ENCODE data around the gene SEMA3B. TPM values are rescaled to one million over a fixed set of nuclear protein-coding genes. Genes with fewer than 3 reads are reported as not detected.
A peak's percentile ranks its signal among the peaks of the same experiment; 100 is the strongest.
"Not testable (repeated sequence)": the region's sequence is repeated elsewhere in the genome, so short reads cannot be mapped to it uniquely, and the experiment has no call there.

SEMA3B gene
- total and polyA plus RNA-seq, 4 donors: 39.6 to 95.7 (median 61.7) TPM

- DNase-seq (no peak), ATAC-seq (ENCODE audit: insufficient read depth, low FRiP score) (no peak)
- 68 to 88% methylated on average over 10 of the region's 10 CpGs for WGBS, 2 donors
- Histone ChIP-seq H3K36me3 (ENCODE audit: control insufficient read depth in 4 of 4, insufficient read depth in 4 of 4, low read length in 4 of 4) (peaks cover 0 to 1% (median 0%) of the 10 kb centered on the region in 4 donors), H3K9me3 (ENCODE audit: control insufficient read depth in 4 of 4, insufficient read depth in 3 of 4, low read length in 3 of 4) (no peaks in the 10 kb centered on the region), H3K27ac (ENCODE audit: low read depth in 1 of 2, low read length in 1 of 2) (peak overlapping the region in 1 of 2 donors; percentile 0), H3K4me1 (ENCODE audit: control insufficient read depth in 5 of 5, insufficient read depth in 5 of 5, low read length in 5 of 5) (peaks cover 0 to 47% (median 26%) of the 10 kb centered on the region in 5 donors), H3K9ac (ENCODE audit: insufficient read depth in 1 of 2, low read length in 2 of 2) (no peak overlapping the region), H3K4me3 (no peak overlapping the region), H3K27me3 (ENCODE audit: control insufficient read depth in 3 of 3, insufficient read depth in 3 of 3, low read length in 2 of 3) (peaks cover 0 to 27% (median 21%) of the 10 kb centered on the region in 3 donors)
- TF ChIP-seq, protein P1, sequence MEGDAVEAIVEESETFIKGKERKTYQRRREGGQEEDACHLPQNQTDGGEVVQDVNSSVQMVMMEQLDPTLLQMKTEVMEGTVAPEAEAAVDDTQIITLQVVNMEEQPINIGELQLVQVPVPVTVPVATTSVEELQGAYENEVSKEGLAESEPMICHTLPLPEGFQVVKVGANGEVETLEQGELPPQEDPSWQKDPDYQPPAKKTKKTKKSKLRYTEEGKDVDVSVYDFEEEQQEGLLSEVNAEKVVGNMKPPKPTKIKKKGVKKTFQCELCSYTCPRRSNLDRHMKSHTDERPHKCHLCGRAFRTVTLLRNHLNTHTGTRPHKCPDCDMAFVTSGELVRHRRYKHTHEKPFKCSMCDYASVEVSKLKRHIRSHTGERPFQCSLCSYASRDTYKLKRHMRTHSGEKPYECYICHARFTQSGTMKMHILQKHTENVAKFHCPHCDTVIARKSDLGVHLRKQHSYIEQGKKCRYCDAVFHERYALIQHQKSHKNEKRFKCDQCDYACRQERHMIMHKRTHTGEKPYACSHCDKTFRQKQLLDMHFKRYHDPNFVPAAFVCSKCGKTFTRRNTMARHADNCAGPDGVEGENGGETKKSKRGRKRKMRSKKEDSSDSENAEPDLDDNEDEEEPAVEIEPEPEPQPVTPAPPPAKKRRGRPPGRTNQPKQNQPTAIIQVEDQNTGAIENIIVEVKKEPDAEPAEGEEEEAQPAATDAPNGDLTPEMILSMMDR (IDR thresholded peaks at IDR 0.05; ENCODE audit: control extremely low read depth, extremely low read depth): no peak
Observed at GRCh38 chr3:50271314-50271936, 2.5 kb downstream of the SEMA3B start.

DNA sequence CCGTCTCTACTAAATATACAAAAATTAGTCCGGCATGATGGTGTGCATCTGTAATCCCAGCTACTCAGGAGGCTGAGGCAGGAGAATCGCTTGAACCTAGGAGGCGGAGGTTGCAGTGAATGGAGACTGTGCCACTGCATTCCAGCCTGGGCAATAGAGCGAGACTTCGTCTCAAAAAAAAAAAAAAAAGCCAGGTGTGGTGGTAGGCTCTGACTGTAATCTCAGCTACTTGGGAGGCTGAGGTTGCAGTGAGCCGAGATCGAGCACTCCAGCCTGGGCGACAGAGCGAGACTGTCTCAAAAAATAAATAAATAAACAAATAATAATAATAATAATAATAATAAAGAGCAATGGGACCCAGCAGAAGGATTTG lies 3.6 kb downstream of the SEMA3B start:
- ATAC-seq (ENCODE audit: insufficient read depth, low FRiP score): not testable (repeated sequence)

DNA sequence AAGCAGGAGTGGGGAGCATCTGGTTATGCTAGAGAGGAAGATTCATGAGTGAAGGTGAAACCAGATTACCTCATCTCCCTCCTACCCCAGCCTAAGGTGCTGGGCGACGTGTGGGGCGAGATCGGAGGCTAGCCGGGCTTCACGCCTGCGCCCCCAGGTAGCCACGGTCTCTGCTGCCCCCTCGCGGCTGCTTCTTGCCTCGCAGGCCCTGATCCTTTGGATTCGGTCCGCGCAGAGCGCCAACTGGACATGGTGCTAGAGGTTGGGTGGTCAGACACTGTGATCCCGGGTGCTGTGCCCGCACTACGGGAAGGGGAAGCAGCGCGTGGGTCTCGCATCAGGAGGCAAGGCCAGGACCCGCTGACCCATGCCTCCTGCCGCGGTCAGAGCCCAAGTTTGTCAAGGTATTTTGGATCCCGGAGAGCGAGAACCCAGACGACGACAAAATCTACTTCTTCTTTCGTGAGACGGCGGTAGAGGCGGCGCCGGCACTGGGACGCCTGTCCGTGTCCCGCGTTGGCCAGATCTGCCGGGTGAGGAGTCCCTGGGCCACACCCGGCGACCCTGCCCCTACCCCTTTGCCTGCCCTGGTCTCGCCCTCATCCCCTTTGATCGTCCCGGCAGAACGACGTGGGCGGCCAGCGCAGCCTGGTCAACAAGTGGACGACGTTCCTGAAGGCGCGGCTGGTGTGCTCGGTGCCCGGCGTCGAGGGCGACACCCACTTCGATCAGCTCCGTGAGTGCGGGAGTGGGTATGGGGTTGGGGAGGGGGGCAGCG lies 4.2 kb downstream of the SEMA3B start:
- ATAC-seq (ENCODE audit: insufficient read depth, low FRiP score): peak; percentile 71
- peaks cover 0 to 32% (median 21%) of the 10 kb centered on the region in 5 donors for H3K4me1 ChIP-seq (ENCODE audit: control insufficient read depth in 5 of 5, insufficient read depth in 5 of 5, low read length in 5 of 5)
- H3K9ac ChIP-seq (ENCODE audit: insufficient read depth in 1 of 2, low read length in 2 of 2): no peak overlapping the region

More for the DNA sequence above, 3.6 kb downstream of the SEMA3B start:
- peaks cover 0 to 32% (median 22%) of the 10 kb centered on the region in 3 donors for H3K27me3 ChIP-seq (ENCODE audit: control insufficient read depth in 3 of 3, insufficient read depth in 3 of 3, low read length in 2 of 3)
- WGBS, 2 donors: 74 to 75% methylated on average over 10 of the region's 10 CpGs
- H3K36me3 ChIP-seq (ENCODE audit: control insufficient read depth in 4 of 4, insufficient read depth in 4 of 4, low read length in 4 of 4); H3K9me3 ChIP-seq (ENCODE audit: control insufficient read depth in 4 of 4, insufficient read depth in 3 of 4, low read length in 3 of 4); H3K27ac ChIP-seq (ENCODE audit: low read depth in 1 of 2, low read length in 1 of 2); H3K4me3 ChIP-seq; DNase-seq; H3K9ac ChIP-seq (ENCODE audit: insufficient read depth in 1 of 2, low read length in 2 of 2): not testable (repeated sequence)
- H3K4me1 ChIP-seq (ENCODE audit: control insufficient read depth in 5 of 5, insufficient read depth in 5 of 5, low read length in 5 of 5): peaks cover 0 to 37% (median 24%) of the 10 kb centered on the region in 5 donors

More for the DNA sequence above, 4.2 kb downstream of the SEMA3B start:
- Histone ChIP-seq H3K4me3 (peak overlapping the region; percentile 11), H3K36me3 (ENCODE audit: control insufficient read depth in 4 of 4, insufficient read depth in 4 of 4, low read length in 4 of 4) (peaks cover 0 to 3% (median 0%) of the 10 kb centered on the region in 4 donors), H3K27ac (ENCODE audit: low read depth in 1 of 2, low read length in 1 of 2) (peak overlapping the region in 1 of 2 donors; percentile 12), H3K9me3 (ENCODE audit: control insufficient read depth in 4 of 4, insufficient read depth in 3 of 4, low read length in 3 of 4) (no peaks in the 10 kb centered on the region), H3K27me3 (ENCODE audit: control insufficient read depth in 3 of 3, insufficient read depth in 3 of 3, low read length in 2 of 3) (peaks cover 0 to 37% (median 25%) of the 10 kb centered on the region in 3 donors)
- DNase-seq: peak; percentile 80 to 86 (median 83)
- WGBS, 2 donors: 3 to 6% methylated on average over 48 to 61 of the region's 61 CpGs
- TF ChIP-seq, protein P1 (IDR thresholded peaks at IDR 0.05; ENCODE audit: control extremely low read depth, extremely low read depth): peak; percentile 98
